OCI-LY3 (cell line): Measurements from ENCODE around the gene UBXN1.
"Not testable (repeated sequence)": the region's sequence is repeated elsewhere in the genome, so short reads cannot be mapped to it uniquely, and the experiment has no call there.

ENCODE experiments used
- H2AFZ ChIP-seq: fragments of 200-600, 300-600 bp; shearing (Covaris generic); 2 replicates; pipeline ENCODE4 v1.6.0; 2014; ENCODE audit warnings: antibody characterized with exemption, low read depth, low read length
- H3K27ac ChIP-seq: fragments of 200-600, 300-600 bp; sonication (generic); 2 replicates; pipeline ENCODE4 v1.5.1; 2014; ENCODE audit warnings: mild to moderate bottlenecking, low read length, moderate library complexity, mixed read lengths
- H3K27me3 ChIP-seq: fragments of 200-600, 300-600 bp; sonication (generic); 2 replicates; pipeline ENCODE4 v1.6.1; 2014; ENCODE audit warnings: low read depth, low read length, mixed read lengths
- H3K36me3 ChIP-seq: fragments of 200-600, 300-600 bp; sonication (generic); replicated peaks from 2 replicates; pipeline ENCODE3; 2014; ENCODE audit warnings: low read depth, low read length, mixed read lengths
- H3K4me1 ChIP-seq: fragments of 300-600, 200-600 bp; sonication (generic); 2 replicates; pipeline ENCODE4 v1.6.1; 2014; ENCODE audit warnings: low read length, mixed read lengths
- H3K4me2 ChIP-seq: fragments of 200-600, 300-600 bp; sonication (generic); 2 replicates; pipeline ENCODE4 v1.6.1; 2014; ENCODE audit warnings: low read length, mixed read lengths
- H3K4me3 ChIP-seq: fragments of 300-600, 200-600 bp; sonication (generic); 2 replicates; pipeline ENCODE4 v1.5.1; 2014; ENCODE audit warnings: antibody characterized with exemption, mild to moderate bottlenecking, low read length, moderate library complexity
- H3K79me2 ChIP-seq: fragments of 300-600, 200-600 bp; shearing (Covaris generic); 2 replicates; pipeline ENCODE4 v1.6.1; 2014; ENCODE audit warnings: mild to moderate bottlenecking, low read length, mixed read lengths
- H3K9ac ChIP-seq: fragments of 300-600, 200-600 bp; shearing (Covaris generic); 2 replicates; pipeline ENCODE4 v1.6.0; 2014; ENCODE audit warnings: mild to moderate bottlenecking, low read length, moderate library complexity
- H3K9me3 ChIP-seq: fragments of 200-600, 300-600 bp; shearing (Covaris generic); 2 replicates; pipeline ENCODE4 v1.6.1; 2014; ENCODE audit warnings: low read length, mixed read lengths; ENCODE audit not compliant: insufficient read depth
- H4K20me1 ChIP-seq: fragments of 200-600, 300-600 bp; sonication (generic); 2 replicates; pipeline ENCODE4 v1.6.1; 2016; ENCODE audit warnings: low read length, mixed read lengths; ENCODE audit not compliant: insufficient read depth
- CTCF ChIP-seq: fragments of 200-600, 300-600 bp; sonication (generic); IDR thresholded peaks from 2 replicates; pipeline ENCODE4 v1.5.1; 2014; ENCODE audit warnings: antibody characterized with exemption, low read length, low read depth
- EZH2phosphoT487 ChIP-seq: fragments of 200-600 bp; shearing (Covaris generic); IDR thresholded peaks from 2 replicates; pipeline ENCODE4 v1.6.1; 2018; ENCODE audit warnings: antibody characterized with exemption, mixed run types, low read depth

Gene UBXN1

GRCh38 chr11:62676698-62677097 lies 2.2 kb downstream of the UBXN1 start:
- H4K20me1 ChIP-seq = no peaks in the 10 kb centered on the region
- peaks cover 29% of the 10 kb centered on the region for H3K36me3 ChIP-seq
- H3K9ac ChIP-seq = no peak overlapping the region
- H3K9me3 ChIP-seq = no peaks in the 10 kb centered on the region
- TF ChIP-seq EZH2phosphoT487 (no peak), CTCF (no peak)
- no peak overlapping the region for H3K4me3 ChIP-seq
- no peak overlapping the region for H3K4me2 ChIP-seq
- H2AFZ ChIP-seq = no peak overlapping the region
- peaks cover 28% of the 10 kb centered on the region for H3K4me1 ChIP-seq
- no peaks in the 10 kb centered on the region for H3K27me3 ChIP-seq
- peaks cover 58% of the 10 kb centered on the region for H3K79me2 ChIP-seq
- H3K27ac ChIP-seq = no peak overlapping the region

- H3K4me3 ChIP-seq, H3K27ac ChIP-seq, H3K9ac ChIP-seq, H3K4me2 ChIP-seq, H4K20me1 ChIP-seq, H2AFZ ChIP-seq, H3K27me3 ChIP-seq, H3K9me3 ChIP-seq: not testable (repeated sequence)
- peaks cover 71% of the 10 kb centered on the region for H3K79me2 ChIP-seq
- peaks cover 25% of the 10 kb centered on the region for H3K4me1 ChIP-seq
- peaks cover 29% of the 10 kb centered on the region for H3K36me3 ChIP-seq
These were observed 3.5 kb downstream of the UBXN1 start for GRCh38 chr11:62675415-62675814.

- Histone ChIP-seq H4K20me1 (no peaks in the 10 kb centered on the region), H3K4me2 (peak overlapping the region; percentile 85), H2AFZ (no peak overlapping the region), H3K27me3 (no peaks in the 10 kb centered on the region), H3K36me3 (peaks cover 29% of the 10 kb centered on the region), H3K27ac (no peak overlapping the region), H3K4me1 (peaks cover 19% of the 10 kb centered on the region), H3K79me2 (peaks cover 75% of the 10 kb centered on the region), H3K4me3 (no peak overlapping the region), H3K9me3 (no peaks in the 10 kb centered on the region), H3K9ac (no peak overlapping the region)
- TF ChIP-seq CTCF (no peak), EZH2phosphoT487 (no peak)
These were observed 5.7 kb downstream of the UBXN1 start for GRCh38 chr11:62673196-62673525.

- peak within 1 kb of the TSS; percentile 85 for H3K4me2 ChIP-seq
- H2AFZ ChIP-seq = peak within 1 kb of the TSS; percentile 74
- no peaks in the 10 kb centered on the region for H4K20me1 ChIP-seq
- H3K36me3 ChIP-seq = peaks cover 32% of the 10 kb centered on the region
- H3K4me1 ChIP-seq = peaks cover 26% of the 10 kb centered on the region
- no peaks in the 10 kb centered on the region for H3K9me3 ChIP-seq
- peak within 1 kb of the TSS; percentile 86 for H3K4me3 ChIP-seq
- peaks cover 75% of the 10 kb centered on the region for H3K79me2 ChIP-seq
- no peaks in the 10 kb centered on the region for H3K27me3 ChIP-seq
- TF ChIP-seq EZH2phosphoT487 (no peak), CTCF (no peak)
- peak within 1 kb of the TSS; percentile 76 for H3K27ac ChIP-seq
- H3K9ac ChIP-seq = peak within 1 kb of the TSS; percentile 85
These were observed 7.1 kb downstream of the UBXN1 start, which contains the start of the genes LBHD1 and UQCC3 for GRCh38 chr11:62671608-62672389. Gene LBHD1 (minus strand): TSS chr11:62672267. CDS start chr11:62670031, 2,236 bp downstream. Gene UQCC3 (plus strand): TSS chr11:62671673. CDS start chr11:62671746, 73 bp downstream.
